Neutrophil (primary cell): ENCODE measurements around the gene TPSB2.

ENCODE experiments used
- H3K27ac ChIP-seq: fragments of 200-600 bp; sonication (generic); 2 replicates; pipeline ENCODE4 v1.5.1; 2016; ENCODE audit warnings: mild to moderate bottlenecking, moderate library complexity
- H3K27me3 ChIP-seq: fragments of 200-600 bp; sonication (generic); 2 replicates; pipeline ENCODE4 v1.6.0; 2016; ENCODE audit warnings: mild to moderate bottlenecking
- H3K36me3 ChIP-seq: fragments of 200-600 bp; sonication (generic); 2 replicates; pipeline ENCODE4 v1.5.1; 2017
- H3K4me1 ChIP-seq, 2 experiments: fragments of 200-600 bp in 1 of 2; sonication (generic) in 1 of 2; 1 replicate in 1 of 2; 2 replicates in 1 of 2; pipeline versions ENCODE4 v1.5.1 to v1.6.1; 2013 to 2016; ENCODE audit warnings: low read depth in 1 of 2, low read length in 1 of 2, mild to moderate bottlenecking in 1 of 2, moderate library complexity in 1 of 2; ENCODE audit not compliant: control insufficient read depth in 1 of 2, insufficient read depth in 1 of 2
- H3K4me3 ChIP-seq, 2 experiments: fragments of 200-600 bp in 1 of 2; sonication (generic) in 1 of 2; 1 replicate in 1 of 2; 2 replicates in 1 of 2; pipeline ENCODE4 v1.5.1; 2013 to 2016; ENCODE audit warnings: low read depth in 1 of 2, low read length in 1 of 2, mild to moderate bottlenecking in 1 of 2, moderate library complexity in 1 of 2
- H3K9me3 ChIP-seq: fragments of 200-600 bp; sonication (generic); 2 replicates; pipeline ENCODE4 v1.5.1; 2016
- TF ChIP-seq, protein P1 (sequence below): fragments of 200-600 bp; sonication (generic); IDR thresholded peaks from 2 replicates; pipeline ENCODE4 v1.5.1; 2016; ENCODE audit warnings: antibody characterized with exemption

TPSB2 gene

GRCh38 chr16:1196494-1196893, 33.5 kb downstream of the TPSB2 start:
- H3K9me3 ChIP-seq: no peaks in the 10 kb centered on the region
- TF ChIP-seq, protein P1, sequence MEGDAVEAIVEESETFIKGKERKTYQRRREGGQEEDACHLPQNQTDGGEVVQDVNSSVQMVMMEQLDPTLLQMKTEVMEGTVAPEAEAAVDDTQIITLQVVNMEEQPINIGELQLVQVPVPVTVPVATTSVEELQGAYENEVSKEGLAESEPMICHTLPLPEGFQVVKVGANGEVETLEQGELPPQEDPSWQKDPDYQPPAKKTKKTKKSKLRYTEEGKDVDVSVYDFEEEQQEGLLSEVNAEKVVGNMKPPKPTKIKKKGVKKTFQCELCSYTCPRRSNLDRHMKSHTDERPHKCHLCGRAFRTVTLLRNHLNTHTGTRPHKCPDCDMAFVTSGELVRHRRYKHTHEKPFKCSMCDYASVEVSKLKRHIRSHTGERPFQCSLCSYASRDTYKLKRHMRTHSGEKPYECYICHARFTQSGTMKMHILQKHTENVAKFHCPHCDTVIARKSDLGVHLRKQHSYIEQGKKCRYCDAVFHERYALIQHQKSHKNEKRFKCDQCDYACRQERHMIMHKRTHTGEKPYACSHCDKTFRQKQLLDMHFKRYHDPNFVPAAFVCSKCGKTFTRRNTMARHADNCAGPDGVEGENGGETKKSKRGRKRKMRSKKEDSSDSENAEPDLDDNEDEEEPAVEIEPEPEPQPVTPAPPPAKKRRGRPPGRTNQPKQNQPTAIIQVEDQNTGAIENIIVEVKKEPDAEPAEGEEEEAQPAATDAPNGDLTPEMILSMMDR: no peak
- H3K4me1 ChIP-seq: no peaks in the 10 kb centered on the region
- no peak overlapping the region for H3K27ac ChIP-seq
- peaks cover 36% of the 10 kb centered on the region for H3K27me3 ChIP-seq
- no peaks in the 10 kb centered on the region for H3K36me3 ChIP-seq
- no peak overlapping the region for H3K4me3 ChIP-seq

- Histone ChIP-seq H3K4me3 (no peak overlapping the region), H3K9me3 (no peaks in the 10 kb centered on the region), H3K27ac (no peak overlapping the region), H3K4me1 (no peaks in the 10 kb centered on the region), H3K36me3 (no peaks in the 10 kb centered on the region), H3K27me3 (peaks cover 36% of the 10 kb centered on the region)
- TF ChIP-seq, protein P1: no peak
Measured at GRCh38 chr16:1195393-1195666, 34.7 kb downstream of the TPSB2 start.

- no peaks in the 10 kb centered on the region for H3K36me3 ChIP-seq
- peaks cover 36% of the 10 kb centered on the region for H3K27me3 ChIP-seq
- H3K27ac ChIP-seq: no peak overlapping the region
- no peaks in the 10 kb centered on the region for H3K9me3 ChIP-seq
- TF ChIP-seq, protein P1: no peak
- no peak overlapping the region for H3K4me3 ChIP-seq
- no peaks in the 10 kb centered on the region for H3K4me1 ChIP-seq
Measured at GRCh38 chr16:1194665-1195392, 35.2 kb downstream of the TPSB2 start.

DNA sequence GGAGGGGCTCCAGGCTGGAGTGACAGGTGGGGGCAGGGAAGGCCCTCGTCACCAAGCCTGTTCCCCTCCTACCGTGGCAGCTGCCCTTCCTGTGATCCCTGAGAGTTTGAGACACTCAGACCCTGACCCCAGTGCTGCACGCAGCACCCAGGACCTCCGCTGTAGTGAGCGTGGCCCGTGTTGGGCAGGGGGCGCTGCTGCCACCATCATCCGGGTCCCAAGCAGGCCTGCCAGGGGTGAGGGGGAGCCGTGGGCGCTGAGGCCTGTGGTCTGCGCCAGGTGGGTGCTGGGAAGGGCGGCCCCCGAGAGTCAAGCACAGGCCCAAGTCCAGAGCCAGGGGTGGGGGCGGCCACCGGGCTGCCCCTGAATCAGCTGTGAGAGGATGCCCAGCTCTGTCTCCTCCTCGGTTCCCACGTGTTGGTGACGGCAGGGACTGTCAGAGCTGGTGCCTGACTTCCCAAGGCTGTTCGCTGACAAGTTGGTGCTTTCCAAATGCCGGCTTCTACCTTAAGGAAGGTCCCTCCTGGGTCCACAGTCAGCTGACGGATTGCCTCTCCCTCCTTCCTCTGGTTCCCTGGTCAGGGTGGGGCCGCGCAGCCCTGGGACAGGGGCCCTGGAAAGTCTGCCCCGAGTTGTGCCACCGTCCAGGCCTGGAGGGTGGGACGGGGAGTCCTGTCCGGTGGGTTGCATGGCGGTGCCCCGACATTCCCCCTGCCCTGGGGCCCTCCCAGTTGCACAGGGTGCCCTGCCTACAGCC, 36.0 kb downstream of the TPSB2 start:
- Histone ChIP-seq H3K4me1 (no peaks in the 10 kb centered on the region), H3K36me3 (no peaks in the 10 kb centered on the region)

GRCh38 chr16:1193143-1193824, 36.7 kb downstream of the TPSB2 start:
- Histone ChIP-seq H3K4me1 (no peaks in the 10 kb centered on the region), H3K27me3 (peaks cover 36% of the 10 kb centered on the region), H3K4me3 (no peak overlapping the region), H3K27ac (no peak overlapping the region), H3K9me3 (no peaks in the 10 kb centered on the region), H3K36me3 (no peaks in the 10 kb centered on the region)
- TF ChIP-seq, protein P1: no peak

More for the DNA sequence above, 36.0 kb downstream of the TPSB2 start:
- TF ChIP-seq, protein P1: no peak
- Histone ChIP-seq H3K4me3 (no peak overlapping the region), H3K27me3 (peaks cover 36% of the 10 kb centered on the region), H3K9me3 (no peaks in the 10 kb centered on the region), H3K27ac (no peak overlapping the region)
